ENCODE data around the gene SLC7A1. TPM values are rescaled to one million over a fixed set of nuclear protein-coding genes. Genes with fewer than 3 reads are reported as not detected.
A peak's percentile ranks its signal among the peaks of the same experiment; 100 is the strongest.

SLC7A1 gene
- total RNA-seq, 1 experiment from 2014 or later = 89.9 TPM

GRCh38 chr13:29491248-29491647, 104.2 kb downstream of the SLC7A1 start:
- DNase-seq (ENCODE audit: low spot score) = no peak

- no peak for DNase-seq (ENCODE audit: low spot score)
These were observed 105.0 kb downstream of the SLC7A1 start for GRCh38 chr13:29490561-29490885.

GRCh38 chr13:29489650-29490560, 105.6 kb downstream of the SLC7A1 start:
- DNase-seq (ENCODE audit: low spot score) = no peak

GRCh38 chr13:29487466-29488454, 107.7 kb downstream of the SLC7A1 start:
- DNase-seq (ENCODE audit: low spot score) = no peak

GRCh38 chr13:29486551-29486950, 108.9 kb downstream of the SLC7A1 start:
- no peak for DNase-seq (ENCODE audit: low spot score)

GRCh38 chr13:29484796-29485195, 110.7 kb downstream of the SLC7A1 start:
- DNase-seq (ENCODE audit: low spot score) = no peak

- no peak for DNase-seq (ENCODE audit: low spot score)
These were observed 111.3 kb downstream of the SLC7A1 start for GRCh38 chr13:29484236-29484635.

- no peak for DNase-seq (ENCODE audit: low spot score)
These were observed 111.9 kb downstream of the SLC7A1 start for GRCh38 chr13:29483623-29484022.

GRCh38 chr13:29483211-29483610, 112.3 kb downstream of the SLC7A1 start:
- DNase-seq (ENCODE audit: low spot score) = no peak

GRCh38 chr13:29482504-29482903, 113.0 kb downstream of the SLC7A1 start:
- DNase-seq (ENCODE audit: low spot score) = no peak

GRCh38 chr13:29481603-29482002, 113.9 kb downstream of the SLC7A1 start:
- DNase-seq (ENCODE audit: low spot score) = no peak

GRCh38 chr13:29480893-29481525, 114.5 kb downstream of the SLC7A1 start:
- DNase-seq (ENCODE audit: low spot score) = no peak

- no peak for DNase-seq (ENCODE audit: low spot score)
These were observed 115.6 kb downstream of the SLC7A1 start for GRCh38 chr13:29479716-29480492.

- no peak for DNase-seq (ENCODE audit: low spot score)
These were observed 119.4 kb downstream of the SLC7A1 start for GRCh38 chr13:29476046-29476445.

GRCh38 chr13:29474991-29475390, 120.5 kb downstream of the SLC7A1 start:
- DNase-seq (ENCODE audit: low spot score) = no peak

- no peak for DNase-seq (ENCODE audit: low spot score)
These were observed 122.3 kb downstream of the SLC7A1 start for GRCh38 chr13:29473166-29473565.

GRCh38 chr13:29472332-29472961, 123.0 kb downstream of the SLC7A1 start:
- DNase-seq (ENCODE audit: low spot score) = peak; percentile 95

- DNase-seq (ENCODE audit: low spot score) = no peak
These were observed 123.9 kb downstream of the SLC7A1 start for GRCh38 chr13:29471551-29471950.

GRCh38 chr13:29465741-29466293, 129.7 kb downstream of the SLC7A1 start:
- peak; percentile 75 for DNase-seq (ENCODE audit: low spot score)

GRCh38 chr13:29464105-29464679, 131.3 kb downstream of the SLC7A1 start:
- no peak for DNase-seq (ENCODE audit: low spot score)

All from HT-29 (cell line).